ENCODE measurements around the gene RAVER1.

- TF ChIP-seq EZH2 (IDR thresholded peaks at IDR 0.05; ENCODE audit: borderline replicate concordance, low read depth, low read length, severe bottlenecking) (no peak), CTCF (IDR thresholded peaks at IDR 0.05; ENCODE audit: borderline replicate concordance, extremely low read depth, low read length, poor library complexity, severe bottlenecking) (no peak)
Measured at GRCh38 chr19:10338940-10339339, 5.6 kb upstream of the RAVER1 start.
